ENCODE data around the gene MAPK8IP2.
"Not testable (repeated sequence)": the region's sequence is repeated elsewhere in the genome, so short reads cannot be mapped to it uniquely, and the experiment has no call there.

MAPK8IP2 gene

GRCh38 chr22:50641696-50642607 lies 41.4 kb downstream of the MAPK8IP2 start:
- ChIA-PET CTCF (interaction anchor here (0.6 to 1.5 kb wide), 7 partner anchors 11 to 290 kb away, joined by 3 to 8 read pairs (median 3); no protein-coding TSS in a partner anchor), POLR2A (interaction anchor here (0.8 kb wide), 1 partner anchor 12 kb away, joined by 3 read pairs; no protein-coding TSS in a partner anchor)
- H3K4me1 ChIP-seq (ENCODE audit: control insufficient read depth, insufficient read depth, low read length), result no peaks in the 10 kb centered on the region
- H3K4me3 ChIP-seq (ENCODE audit: low read depth, low read length), result no peak overlapping the region
- TF ChIP-seq ZNF280D (tag by site-specific recombination; IDR thresholded peaks at IDR 0.05) (no peak), CTCF (tag by site-specific recombination; IDR thresholded peaks at IDR 0.05) (0 out of 2 replicates have a peak, but pooled peaks have one; percentile 16)
- no peaks in the 10 kb centered on the region for H3K36me3 ChIP-seq (ENCODE audit: control insufficient read depth in 2 of 2, insufficient read depth in 1 of 2, low read length in 2 of 2)
- H3K9me3 ChIP-seq (ENCODE audit: control insufficient read depth, insufficient read depth, low read depth, low read length), result no peaks in the 10 kb centered on the region
- H3K27ac ChIP-seq (ENCODE audit: extremely low read depth, low read depth, low read length), result no peak overlapping the region

- POLR2A ChIA-PET; H3K27ac ChIP-seq (ENCODE audit: extremely low read depth, low read depth, low read length); H3K4me1 ChIP-seq (ENCODE audit: control insufficient read depth, insufficient read depth, low read length); H3K9me3 ChIP-seq (ENCODE audit: control insufficient read depth, insufficient read depth, low read depth, low read length); H3K36me3 ChIP-seq (ENCODE audit: control insufficient read depth in 2 of 2, insufficient read depth in 1 of 2, low read length in 2 of 2); H3K4me3 ChIP-seq (ENCODE audit: low read depth, low read length): not testable (repeated sequence)
- CTCF ChIA-PET, result interaction anchor here (1.3 kb wide), 1 partner anchor 33 kb away, joined by 3 read pairs; no protein-coding TSS in a partner anchor
- peak; percentile 90 for TF ChIP-seq ZBTB48 (tag by site-specific recombination; IDR thresholded peaks at IDR 0.05)
Observed at GRCh38 chr22:50643021-50643820, 42.6 kb downstream of the MAPK8IP2 start.

DNA sequence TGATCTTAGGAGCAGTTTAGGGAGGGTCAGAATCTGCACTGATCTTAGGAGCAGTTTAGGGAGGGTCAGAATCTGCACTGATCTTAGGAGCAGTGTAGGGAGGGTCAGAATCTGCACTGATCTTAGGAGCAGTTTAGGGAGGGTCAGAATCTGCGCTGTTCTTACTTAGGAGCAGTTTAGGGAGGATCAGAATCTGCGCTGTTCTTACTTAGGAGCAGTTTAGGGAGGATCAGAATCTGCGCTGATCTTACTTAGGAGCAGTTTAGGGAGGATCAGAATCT lies 43.2 kb downstream of the MAPK8IP2 start:
- peak; percentile 6; the same call in 1 of the 2 replicates for TF ChIP-seq ZBTB48 (tag by site-specific recombination; IDR thresholded peaks at IDR 0.05)
- H3K9me3 ChIP-seq (ENCODE audit: control insufficient read depth, insufficient read depth, low read depth, low read length); H3K4me3 ChIP-seq (ENCODE audit: low read depth, low read length); POLR2A ChIA-PET; H3K4me1 ChIP-seq (ENCODE audit: control insufficient read depth, insufficient read depth, low read length); H3K27ac ChIP-seq (ENCODE audit: extremely low read depth, low read depth, low read length); CTCF ChIA-PET; H3K36me3 ChIP-seq (ENCODE audit: control insufficient read depth in 2 of 2, insufficient read depth in 1 of 2, low read length in 2 of 2): not testable (repeated sequence)

DNA sequence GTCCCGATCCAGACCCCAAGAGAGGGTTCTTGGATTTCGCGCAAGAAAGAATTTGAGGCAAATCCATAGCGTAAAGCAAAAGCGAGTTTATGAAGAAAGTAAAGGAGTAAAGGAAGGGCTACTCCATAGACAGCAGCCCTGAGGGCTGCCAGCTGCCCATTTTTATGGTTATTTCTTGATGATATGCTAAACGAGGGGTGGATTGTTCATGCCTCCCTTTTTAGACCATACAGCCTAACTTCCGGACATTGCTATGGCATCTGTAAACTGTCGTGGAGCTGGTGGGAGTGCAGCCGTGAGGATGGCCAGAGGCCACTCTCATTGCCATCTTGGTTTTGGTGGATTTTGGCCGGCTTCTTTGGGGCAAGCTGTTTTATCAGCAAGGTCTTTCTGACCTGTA lies 52.7 kb downstream of the MAPK8IP2 start:
- ChIA-PET POLR2A (no interaction called here), CTCF (interaction anchor here (0.7 to 1.1 kb wide), 2 partner anchors 12 to 117 kb away, joined by 3 to 4 read pairs; no protein-coding TSS in a partner anchor)
- no peaks in the 10 kb centered on the region for H3K9me3 ChIP-seq (ENCODE audit: control insufficient read depth, insufficient read depth, low read depth, low read length)
- no peak overlapping the region for H3K27ac ChIP-seq (ENCODE audit: extremely low read depth, low read depth, low read length)
- no peak overlapping the region for H3K4me3 ChIP-seq (ENCODE audit: low read depth, low read length)
- H3K4me1 ChIP-seq (ENCODE audit: control insufficient read depth, insufficient read depth, low read length), result no peaks in the 10 kb centered on the region
- H3K36me3 ChIP-seq (ENCODE audit: control insufficient read depth in 2 of 2, insufficient read depth in 1 of 2, low read length in 2 of 2), result no peaks in the 10 kb centered on the region
- TF ChIP-seq OSR2 (tag by site-specific recombination; IDR thresholded peaks at IDR 0.05), result no peak
- TF ChIP-seq ZNF664 (tag by site-specific recombination; IDR thresholded peaks at IDR 0.05), result no peak
- no peak for TF ChIP-seq ZNF776 (tag by site-specific recombination; IDR thresholded peaks at IDR 0.05; ENCODE audit: borderline replicate concordance)
- TF ChIP-seq, protein P1, sequence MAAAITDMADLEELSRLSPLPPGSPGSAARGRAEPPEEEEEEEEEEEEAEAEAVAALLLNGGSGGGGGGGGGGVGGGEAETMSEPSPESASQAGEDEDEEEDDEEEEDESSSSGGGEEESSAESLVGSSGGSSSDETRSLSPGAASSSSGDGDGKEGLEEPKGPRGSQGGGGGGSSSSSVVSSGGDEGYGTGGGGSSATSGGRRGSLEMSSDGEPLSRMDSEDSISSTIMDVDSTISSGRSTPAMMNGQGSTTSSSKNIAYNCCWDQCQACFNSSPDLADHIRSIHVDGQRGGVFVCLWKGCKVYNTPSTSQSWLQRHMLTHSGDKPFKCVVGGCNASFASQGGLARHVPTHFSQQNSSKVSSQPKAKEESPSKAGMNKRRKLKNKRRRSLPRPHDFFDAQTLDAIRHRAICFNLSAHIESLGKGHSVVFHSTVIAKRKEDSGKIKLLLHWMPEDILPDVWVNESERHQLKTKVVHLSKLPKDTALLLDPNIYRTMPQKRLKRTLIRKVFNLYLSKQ (tag by site-specific recombination; IDR thresholded peaks at IDR 0.05; ENCODE audit: borderline replicate concordance), result no peak
